AG04449 (cell line): ENCODE results near the gene FDXR.
"Not testable (repeated sequence)": the region's sequence is repeated elsewhere in the genome, so short reads cannot be mapped to it uniquely, and the experiment has no call there.

Experiments
- CTCF ChIA-PET: fragments of 350-600 bp; formaldehyde crosslinking; extraction: SDS; loops from one replicate; lab custom pipeline; 2021; ENCODE audit warnings: antibody characterized with exemption; lab: Yijun Ruan, JAX
- POLR2A ChIA-PET: fragments of 400-600, 350-600 bp; formaldehyde crosslinking; extraction: SDS; loops from one replicate; lab custom pipeline; 2020; ENCODE audit warnings: antibody characterized with exemption, inconsistent platforms; lab: Yijun Ruan, JAX
- DNase-seq: peaks from one replicate; pipeline ENCODE4 v3.0.0-alpha.2; 2010; ENCODE audit warnings: low read depth, low spot score
- H3K4me3 ChIP-seq: 2 replicates; pipeline ENCODE4 v1.5.1; 2011; ENCODE audit warnings: low read depth, mild to moderate bottlenecking, control low read depth, low read length
- CTCF ChIP-seq: IDR thresholded peaks from one replicate; pipeline ENCODE4 v1.5.1; 2011; ENCODE audit warnings: mild to moderate bottlenecking, moderate library complexity, low read length, control low read depth, inconsistent platforms; ENCODE audit not compliant: insufficient read depth; ENCODE audit errors: missing control alignments

FDXR gene

GRCh38 chr17:74873874-74874614, 1.2 kb upstream of the FDXR start:
- DNase-seq = no peak
- ChIA-PET CTCF (interaction anchor here (0.6 to 5.6 kb wide), 8 partner anchors 9 to 129 kb away, joined by 3 to 37 read pairs (median 6); no protein-coding TSS in a partner anchor), POLR2A (interaction anchor here (0.7 kb wide), 1 partner anchor 114 kb away, joined by 6 read pairs; the partner anchor contains the start of gene CDR2L)
- peak overlapping the region; percentile 83 for H3K4me3 ChIP-seq
- TF ChIP-seq CTCF = no peak

- ChIA-PET CTCF (interaction anchor here (0.7 to 5.6 kb wide), 7 partner anchors 9 to 128 kb away, joined by 4 to 37 read pairs (median 8); no protein-coding TSS in a partner anchor), POLR2A (interaction anchor here (0.6 to 1.7 kb wide), 11 partner anchors 8 to 122 kb away, joined by 3 to 7 read pairs (median 4); partner anchors contain the start of genes CDR2L and NAT9)
- TF ChIP-seq CTCF = no peak
- peak; percentile 99 for DNase-seq
- H3K4me3 ChIP-seq = peak overlapping the region; percentile 86
Observed at GRCh38 chr17:74873037-74873873, 461 bp upstream of the FDXR start.

- ChIA-PET CTCF (interaction anchor here (0.9 to 20.6 kb wide), 7 partner anchors 7 to 127 kb away, joined by 3 to 692 read pairs (median 17); partner anchors contain the start of gene GRIN2C), POLR2A (interaction anchor here (0.5 to 1.7 kb wide), 2 partner anchors 10 to 445 kb away, joined by 3 to 7 read pairs; no protein-coding TSS in a partner anchor)
- no peak for DNase-seq
- no peak for TF ChIP-seq CTCF
- H3K4me3 ChIP-seq = peak overlapping the region; percentile 86
Observed at GRCh38 chr17:74871356-74872076, 1.3 kb downstream of the FDXR start.

DNA sequence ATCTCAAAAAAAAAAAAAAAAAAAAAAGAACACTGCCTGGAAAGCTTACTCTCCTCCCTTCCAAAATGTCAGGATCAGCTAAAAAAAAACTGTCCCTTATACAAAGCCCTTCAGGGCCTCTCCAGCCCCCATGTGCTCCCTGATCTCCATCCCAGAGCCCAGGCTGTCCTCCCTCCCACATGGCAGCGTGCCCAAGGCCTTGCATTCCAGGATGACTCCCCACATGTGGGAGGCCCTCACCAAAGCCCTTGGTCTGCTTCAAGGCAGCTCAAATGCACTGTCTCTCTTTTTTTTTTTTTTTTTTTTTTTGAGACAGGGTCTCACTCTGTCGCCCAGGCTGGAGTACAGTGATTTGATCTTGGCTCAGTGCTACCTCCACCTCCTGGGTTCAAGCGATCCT, 2.3 kb downstream of the FDXR start:
- CTCF ChIA-PET = interaction anchor here (0.9 to 20.6 kb wide), 6 partner anchors 11 to 126 kb away, joined by 3 to 692 read pairs (median 8); partner anchors contain the start of gene GRIN2C
- DNase-seq = no peak
- H3K4me3 ChIP-seq = no peak overlapping the region; the same call in 1 of the 2 replicates
- no peak for TF ChIP-seq CTCF
- POLR2A ChIA-PET = interaction anchor here (0.6 kb wide), 1 partner anchor 110 kb away, joined by 3 read pairs; no protein-coding TSS in a partner anchor

- CTCF ChIA-PET = interaction anchor here (1.1 to 20.6 kb wide), 5 partner anchors 11 to 125 kb away, joined by 3 to 692 read pairs (median 11); partner anchors contain the start of gene GRIN2C
- DNase-seq, H3K4me3 ChIP-seq: not testable (repeated sequence)
- POLR2A ChIA-PET = interaction anchor here (0.6 kb wide), 1 partner anchor 109 kb away, joined by 3 read pairs; no protein-coding TSS in a partner anchor
Observed at GRCh38 chr17:74870028-74870427, 2.8 kb downstream of the FDXR start.

GRCh38 chr17:74868908-74869255, 3.9 kb downstream of the FDXR start:
- no peak for TF ChIP-seq CTCF
- CTCF ChIA-PET = interaction anchor here (0.6 to 20.6 kb wide), 7 partner anchors 10 to 151 kb away, joined by 4 to 692 read pairs (median 58); partner anchors contain the start of genes GRIN2C and NHERF1
- no peak for DNase-seq
- H3K4me3 ChIP-seq = no peak overlapping the region
- POLR2A ChIA-PET = no interaction called here
